ENCODE measurements around the gene ABHD17A. TPM values are rescaled to one million over a fixed set of nuclear protein-coding genes. Genes with fewer than 3 reads are reported as not detected.

ABHD17A gene
- polyA plus RNA-seq, 1 of the 3 experiments (the other 2 are of a cell fraction): 61.1 TPM

- TF ChIP-seq, protein P1, sequence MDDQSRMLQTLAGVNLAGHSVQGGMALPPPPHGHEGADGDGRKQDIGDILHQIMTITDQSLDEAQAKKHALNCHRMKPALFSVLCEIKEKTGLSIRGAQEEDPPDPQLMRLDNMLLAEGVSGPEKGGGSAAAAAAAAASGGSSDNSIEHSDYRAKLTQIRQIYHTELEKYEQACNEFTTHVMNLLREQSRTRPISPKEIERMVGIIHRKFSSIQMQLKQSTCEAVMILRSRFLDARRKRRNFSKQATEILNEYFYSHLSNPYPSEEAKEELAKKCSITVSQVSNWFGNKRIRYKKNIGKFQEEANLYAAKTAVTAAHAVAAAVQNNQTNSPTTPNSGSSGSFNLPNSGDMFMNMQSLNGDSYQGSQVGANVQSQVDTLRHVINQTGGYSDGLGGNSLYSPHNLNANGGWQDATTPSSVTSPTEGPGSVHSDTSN (IDR thresholded peaks at IDR 0.05): no peak
- no peak for TF ChIP-seq USF2 (IDR thresholded peaks at IDR 0.05; ENCODE audit: borderline replicate concordance, low read depth, low read length)
- TF ChIP-seq FOXJ3 (CRISPR knock-in tag; IDR thresholded peaks at IDR 0.05): no peak
- TF ChIP-seq YY1 (IDR thresholded peaks at IDR 0.05; ENCODE audit: low read depth): no peak
- no peak for TF ChIP-seq TEAD4 (IDR thresholded peaks at IDR 0.05; ENCODE audit: borderline replicate concordance, insufficient read depth)
- no peak for TF ChIP-seq MXI1 (IDR thresholded peaks at IDR 0.05; ENCODE audit: low read depth, low read length)
- no peak for TF ChIP-seq JUND (IDR thresholded peaks at IDR 0.05)
These were observed 23.0 kb upstream of the ABHD17A start (continued) for GRCh38 chr19:1908364-1908678.

DNA sequence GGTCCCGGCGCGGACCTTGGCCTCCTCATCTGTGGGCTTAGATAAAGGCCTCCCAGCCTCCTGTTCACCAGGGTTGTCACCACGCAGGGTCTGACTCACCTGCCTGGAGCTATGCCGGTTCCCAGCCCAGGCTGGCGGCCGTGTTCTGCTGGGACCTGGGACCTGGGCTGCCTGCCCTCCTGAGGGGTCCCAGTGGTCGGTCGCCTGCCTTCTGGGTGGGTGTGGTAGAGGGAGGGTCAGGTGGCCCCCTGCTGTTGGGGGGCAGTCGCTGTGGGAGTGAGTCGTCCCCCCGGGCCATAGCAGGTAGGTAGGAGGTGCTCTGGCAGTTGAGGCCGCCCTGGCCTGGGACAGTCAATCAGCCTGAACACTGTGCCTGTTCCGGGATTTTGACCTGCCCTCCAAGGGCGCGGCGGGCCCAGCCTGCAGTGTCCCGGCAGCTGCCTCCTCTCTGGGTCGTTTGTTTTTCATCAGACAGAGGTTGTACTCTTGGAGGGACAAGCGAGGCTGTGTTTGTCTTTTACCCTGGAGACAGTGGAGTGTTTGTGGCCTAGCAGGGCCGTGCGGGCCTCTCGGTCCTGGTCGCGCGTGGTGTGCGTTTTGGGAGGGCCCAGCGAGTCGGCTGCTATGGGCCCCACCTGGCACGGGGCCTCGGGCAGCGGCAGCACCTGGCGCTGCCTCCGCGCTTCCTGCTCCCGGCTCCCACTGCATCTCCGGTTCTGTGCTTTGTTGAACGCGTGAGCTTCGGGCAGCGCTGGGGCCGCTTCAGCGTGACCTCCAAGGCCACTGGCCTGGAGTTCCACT, 22.5 kb upstream of the ABHD17A start:
- Histone ChIP-seq H3K9ac (no peak overlapping the region), H2AFZ (ENCODE audit: low read depth) (no peak overlapping the region), H3K9me2 (no peaks in the 10 kb centered on the region), H3F3A (replicated peaks; ENCODE audit: insufficient read depth) (peaks cover 17% of the 10 kb centered on the region), H3K27me3 (ENCODE audit: insufficient read depth) (no peaks in the 10 kb centered on the region), H3K4me2 (no peak overlapping the region), H3K9me3 (no peaks in the 10 kb centered on the region), H3K4me1 (ENCODE audit: control insufficient read depth in 1 of 2, insufficient read depth in 2 of 2, low read depth in 1 of 2, low read length in 1 of 2) (peaks cover 0 to 18% of the 10 kb centered on the region in 2 experiments; a peak in 1 of 4 replicates), H3K27ac (ENCODE audit: low read depth in 2 of 2, low read length in 1 of 2) (no peak overlapping the region), H3K4me3 (ENCODE audit: low read depth in 2 of 2, low read length in 1 of 2) (no peak overlapping the region), H4K20me1 (ENCODE audit: insufficient read depth) (peaks cover 36% of the 10 kb centered on the region), H3K79me2 (ENCODE audit: insufficient read depth) (peaks cover 73% of the 10 kb centered on the region), H3K36me3 (replicated peaks in 1 of 2; ENCODE audit: control insufficient read depth in 1 of 2, insufficient read depth in 2 of 2, low read length in 1 of 2) (peaks cover 0 to 10% of the 10 kb centered on the region in 2 experiments)
- DNase-seq: no peak
- 83% methylated on average over 7 of the region's 43 CpGs for WGBS (ENCODE audit: low lambda C conversion rate)
- TF ChIP-seq RXRA (IDR thresholded peaks at IDR 0.05; ENCODE audit: borderline replicate concordance, low read depth): no peak
- ChIA-PET POLR2A (no interaction called here), CTCF (interaction anchor here (0.6 to 2.9 kb wide), 3 partner anchors 17 to 247 kb away, joined by 3 to 11 read pairs (median 3); no protein-coding TSS in a partner anchor)

- POLR2A ChIA-PET: no interaction called here
- peaks cover 36% of the 10 kb centered on the region for H4K20me1 ChIP-seq (ENCODE audit: insufficient read depth)
- CTCF ChIA-PET: interaction anchor here (2.9 kb wide), 1 partner anchor 21 kb away, joined by 11 read pairs; no protein-coding TSS in a partner anchor
- WGBS (ENCODE audit: low lambda C conversion rate): 91% methylated on average over 10 of the region's 10 CpGs
- no peak overlapping the region for H3K27ac ChIP-seq (ENCODE audit: low read depth in 2 of 2, low read length in 1 of 2)
- no peak overlapping the region for H3K4me3 ChIP-seq (ENCODE audit: low read depth in 2 of 2, low read length in 1 of 2)
- no peak overlapping the region for H3K4me2 ChIP-seq
- H2AFZ ChIP-seq (ENCODE audit: low read depth): no peak overlapping the region
- H3K9ac ChIP-seq: no peak overlapping the region
- H3K9me3 ChIP-seq: no peaks in the 10 kb centered on the region
- no peak for TF ChIP-seq SMC3 (IDR thresholded peaks at IDR 0.05; ENCODE audit: low read depth, low read length)
- no peak for TF ChIP-seq NFIC (IDR thresholded peaks at IDR 0.05; ENCODE audit: borderline replicate concordance)
- no peak for TF ChIP-seq USF2 (IDR thresholded peaks at IDR 0.05; ENCODE audit: borderline replicate concordance, low read depth, low read length)
- no peak for TF ChIP-seq FOSL2 (IDR thresholded peaks at IDR 0.05; ENCODE audit: borderline replicate concordance, low read depth)
- TF ChIP-seq, protein P2, sequence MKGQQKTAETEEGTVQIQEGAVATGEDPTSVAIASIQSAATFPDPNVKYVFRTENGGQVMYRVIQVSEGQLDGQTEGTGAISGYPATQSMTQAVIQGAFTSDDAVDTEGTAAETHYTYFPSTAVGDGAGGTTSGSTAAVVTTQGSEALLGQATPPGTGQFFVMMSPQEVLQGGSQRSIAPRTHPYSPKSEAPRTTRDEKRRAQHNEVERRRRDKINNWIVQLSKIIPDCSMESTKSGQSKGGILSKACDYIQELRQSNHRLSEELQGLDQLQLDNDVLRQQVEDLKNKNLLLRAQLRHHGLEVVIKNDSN (IDR thresholded peaks at IDR 0.05; ENCODE audit: borderline replicate concordance, low read depth): no peak
- no peak for TF ChIP-seq FOXM1 (IDR thresholded peaks at IDR 0.05; ENCODE audit: low read depth)
- TF ChIP-seq, protein P3, sequence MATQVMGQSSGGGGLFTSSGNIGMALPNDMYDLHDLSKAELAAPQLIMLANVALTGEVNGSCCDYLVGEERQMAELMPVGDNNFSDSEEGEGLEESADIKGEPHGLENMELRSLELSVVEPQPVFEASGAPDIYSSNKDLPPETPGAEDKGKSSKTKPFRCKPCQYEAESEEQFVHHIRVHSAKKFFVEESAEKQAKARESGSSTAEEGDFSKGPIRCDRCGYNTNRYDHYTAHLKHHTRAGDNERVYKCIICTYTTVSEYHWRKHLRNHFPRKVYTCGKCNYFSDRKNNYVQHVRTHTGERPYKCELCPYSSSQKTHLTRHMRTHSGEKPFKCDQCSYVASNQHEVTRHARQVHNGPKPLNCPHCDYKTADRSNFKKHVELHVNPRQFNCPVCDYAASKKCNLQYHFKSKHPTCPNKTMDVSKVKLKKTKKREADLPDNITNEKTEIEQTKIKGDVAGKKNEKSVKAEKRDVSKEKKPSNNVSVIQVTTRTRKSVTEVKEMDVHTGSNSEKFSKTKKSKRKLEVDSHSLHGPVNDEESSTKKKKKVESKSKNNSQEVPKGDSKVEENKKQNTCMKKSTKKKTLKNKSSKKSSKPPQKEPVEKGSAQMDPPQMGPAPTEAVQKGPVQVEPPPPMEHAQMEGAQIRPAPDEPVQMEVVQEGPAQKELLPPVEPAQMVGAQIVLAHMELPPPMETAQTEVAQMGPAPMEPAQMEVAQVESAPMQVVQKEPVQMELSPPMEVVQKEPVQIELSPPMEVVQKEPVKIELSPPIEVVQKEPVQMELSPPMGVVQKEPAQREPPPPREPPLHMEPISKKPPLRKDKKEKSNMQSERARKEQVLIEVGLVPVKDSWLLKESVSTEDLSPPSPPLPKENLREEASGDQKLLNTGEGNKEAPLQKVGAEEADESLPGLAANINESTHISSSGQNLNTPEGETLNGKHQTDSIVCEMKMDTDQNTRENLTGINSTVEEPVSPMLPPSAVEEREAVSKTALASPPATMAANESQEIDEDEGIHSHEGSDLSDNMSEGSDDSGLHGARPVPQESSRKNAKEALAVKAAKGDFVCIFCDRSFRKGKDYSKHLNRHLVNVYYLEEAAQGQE (IDR thresholded peaks at IDR 0.05; ENCODE audit: low read depth, low read length): no peak
- TF ChIP-seq EP300 (IDR thresholded peaks at IDR 0.05; ENCODE audit: borderline replicate concordance in 1 of 2, low read depth in 1 of 2, low read length in 1 of 2): no peak
- H3K79me2 ChIP-seq (ENCODE audit: insufficient read depth): peaks cover 66% of the 10 kb centered on the region
- DNase-seq: no peak
- peaks cover 0 to 18% of the 10 kb centered on the region in 2 experiments; a peak in 1 of 4 replicates for H3K4me1 ChIP-seq (ENCODE audit: control insufficient read depth in 1 of 2, insufficient read depth in 2 of 2, low read depth in 1 of 2, low read length in 1 of 2)
- no peaks in the 10 kb centered on the region for H3K27me3 ChIP-seq (ENCODE audit: insufficient read depth)
- H3K9me2 ChIP-seq: no peaks in the 10 kb centered on the region
- peaks cover 17% of the 10 kb centered on the region for H3F3A ChIP-seq (replicated peaks; ENCODE audit: insufficient read depth)
- peaks cover 0 to 3% of the 10 kb centered on the region in 2 experiments for H3K36me3 ChIP-seq (replicated peaks in 1 of 2; ENCODE audit: control insufficient read depth in 1 of 2, insufficient read depth in 2 of 2, low read length in 1 of 2)
These were observed 21.8 kb upstream of the ABHD17A start for GRCh38 chr19:1906985-1907562.
